HG03457 (cell line): ENCODE data around the gene MAP2K5.

Source experiments
- ATAC-seq: cut with Tn5 transposase; IDR thresholded peaks from one replicate; pipeline ENCODE4 v1.9.1; 2021; ENCODE audit warnings: moderate number of reproducible peaks; ENCODE audit not compliant: unreplicated experiment

The MAP2K5 gene

DNA sequence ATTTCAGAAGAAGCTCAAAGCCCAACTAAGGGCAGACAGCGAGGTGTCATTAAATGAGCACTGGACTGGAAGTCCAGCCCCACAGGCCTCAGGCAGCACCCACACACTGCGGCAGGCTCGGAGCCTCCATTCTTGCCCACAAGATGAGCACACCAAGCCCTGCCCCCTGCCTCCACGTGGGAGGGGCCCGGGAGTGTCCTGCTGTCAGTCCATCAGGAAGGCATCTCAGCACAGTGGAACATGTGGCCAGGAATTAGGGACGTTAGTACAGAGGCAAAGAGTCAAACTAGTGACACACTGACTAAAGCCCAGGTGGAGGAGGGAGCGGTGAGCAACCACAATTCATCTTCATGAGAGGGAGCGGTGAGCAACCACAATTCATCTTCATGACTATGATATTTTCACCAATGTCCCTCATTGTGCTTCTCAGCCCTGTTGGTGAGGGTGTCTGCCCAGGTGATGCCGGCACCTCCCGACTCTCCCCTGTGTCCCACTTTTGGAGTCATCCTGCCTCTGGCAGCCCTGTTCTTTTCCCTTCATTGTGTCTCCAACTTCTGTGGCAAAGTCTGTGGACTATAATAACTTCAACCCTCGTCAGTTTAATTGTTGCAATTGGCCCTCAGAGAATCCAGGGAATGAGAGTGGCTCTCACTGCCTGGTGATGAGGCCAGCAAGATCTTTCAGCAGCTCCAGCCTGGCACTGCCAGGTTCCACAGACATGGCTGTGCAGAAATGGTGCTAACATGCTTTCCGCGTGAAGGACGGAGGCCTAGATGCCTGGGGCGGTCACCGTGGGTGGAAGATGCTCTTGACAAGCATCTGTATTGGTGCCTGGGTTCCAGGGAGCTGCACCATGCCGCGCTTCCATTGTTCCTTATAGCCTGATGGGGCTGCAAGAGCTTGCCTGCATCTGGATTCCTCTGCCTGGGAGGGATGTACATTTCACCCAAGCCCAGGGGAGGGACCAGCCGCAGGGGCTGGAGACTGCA is 259.7 kb downstream of the MAP2K5 start:
- ATAC-seq = no peak

GRCh38 chr15:67803299-67803698 is 260.8 kb downstream of the MAP2K5 start:
- ATAC-seq = no peak

DNA sequence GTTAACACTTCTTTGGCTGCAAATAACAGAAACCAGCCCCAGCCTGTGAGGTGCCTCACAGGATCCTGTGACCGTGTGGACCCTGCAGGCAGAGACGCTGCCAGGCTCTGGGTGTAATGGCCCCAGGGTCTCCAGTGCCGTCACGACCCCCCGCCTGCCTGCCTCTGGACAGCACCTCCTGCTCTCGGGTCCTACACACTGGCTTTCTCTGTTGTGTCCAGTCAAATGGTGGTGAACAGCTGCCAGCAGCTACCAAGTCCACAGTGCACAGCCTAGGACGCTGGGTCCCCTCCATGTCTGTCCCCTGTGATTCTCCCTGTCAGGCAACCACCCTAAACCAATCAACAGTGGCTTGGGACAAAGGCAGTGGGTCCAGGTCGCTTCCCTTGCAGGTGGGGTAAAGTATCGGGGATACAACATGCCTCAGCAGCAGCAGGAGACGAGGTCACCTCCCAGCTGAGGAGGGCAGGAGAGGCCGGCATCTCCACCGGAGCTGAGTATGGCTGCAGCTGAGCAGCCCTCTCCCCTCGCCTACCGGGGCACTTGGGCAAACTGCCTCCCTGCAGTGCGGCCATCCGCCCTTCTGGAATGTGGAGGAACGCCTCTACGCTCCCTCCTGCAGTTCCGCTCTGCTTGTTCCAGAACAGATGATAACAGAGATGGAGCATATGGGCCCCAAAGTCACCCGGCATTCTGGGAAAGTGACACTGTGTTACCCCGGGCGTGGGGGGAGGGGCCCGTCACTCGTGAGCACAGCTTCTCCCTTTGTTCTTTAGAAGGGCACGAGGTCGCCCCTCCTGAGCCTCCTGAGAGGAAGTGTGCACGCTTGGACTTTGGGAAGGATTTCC is 261.7 kb downstream of the MAP2K5 start:
- no peak for ATAC-seq

GRCh38 chr15:67805008-67805665 is 262.6 kb downstream of the MAP2K5 start:
- ATAC-seq = no peak

GRCh38 chr15:67805666-67806516 is 263.4 kb downstream of the MAP2K5 start:
- no peak for ATAC-seq

GRCh38 chr15:67806536-67806935 is 264.0 kb downstream of the MAP2K5 start:
- ATAC-seq = no peak

GRCh38 chr15:67807141-67807540 is 264.6 kb downstream of the MAP2K5 start:
- no peak for ATAC-seq

DNA sequence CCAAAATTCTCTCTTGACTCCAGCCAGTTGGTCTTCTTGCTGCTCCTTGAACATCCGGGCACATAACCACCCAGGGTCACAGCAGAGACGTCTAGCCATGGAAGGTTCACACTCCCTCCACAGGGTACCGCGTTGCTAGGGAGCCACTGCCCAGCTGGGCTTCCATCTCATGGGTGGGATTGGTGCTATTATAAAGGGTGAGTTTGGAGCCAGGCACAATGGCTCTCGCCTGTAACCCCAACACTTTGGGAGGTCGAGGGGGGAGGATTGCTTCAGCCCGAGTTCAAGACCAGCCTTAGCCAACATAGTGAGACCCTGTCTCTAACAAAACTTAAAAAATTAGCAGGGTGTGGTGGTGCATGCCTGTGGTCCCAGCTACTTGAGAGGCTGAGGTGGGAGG is 265.3 kb downstream of the MAP2K5 start:
- no peak for ATAC-seq

DNA sequence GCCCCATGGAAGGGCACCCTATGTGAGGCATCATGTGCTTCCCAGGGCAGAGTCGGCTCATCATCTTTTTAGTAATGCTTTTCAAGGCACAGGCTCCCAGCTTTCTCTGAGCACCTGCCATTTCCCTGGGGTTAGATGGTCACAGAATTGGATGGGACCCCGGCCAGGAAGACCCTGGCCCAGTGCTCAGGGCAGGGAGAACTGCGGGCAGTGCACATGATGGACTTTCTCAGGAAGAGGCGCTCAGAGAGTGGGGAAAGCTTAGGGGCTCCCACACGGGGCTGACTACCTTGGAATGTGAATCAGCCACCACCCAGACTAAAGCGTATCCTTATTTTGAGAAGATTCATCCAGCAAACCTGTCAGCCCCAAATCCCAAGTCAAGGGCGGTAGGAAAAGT is 266.3 kb downstream of the MAP2K5 start:
- ATAC-seq = no peak

DNA sequence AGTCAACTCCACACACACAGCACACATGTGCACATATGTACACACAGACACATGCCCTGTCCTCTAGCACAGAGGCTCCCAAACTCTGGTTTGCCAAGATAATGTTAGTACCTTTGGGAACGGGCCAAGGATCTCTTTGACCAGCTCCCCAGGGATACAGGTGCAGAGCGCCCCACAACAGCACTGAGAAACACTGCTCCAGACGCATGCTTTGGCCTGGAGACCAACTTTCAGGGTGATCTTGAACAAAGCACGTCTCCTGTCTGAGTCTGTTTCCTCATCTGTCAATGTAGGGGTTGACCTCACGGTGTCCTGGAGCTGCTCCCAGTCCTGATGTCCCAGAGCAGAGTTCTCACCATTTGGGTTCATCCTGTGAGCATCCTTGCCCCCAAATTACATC is 266.9 kb downstream of the MAP2K5 start:
- no peak for ATAC-seq

GRCh38 chr15:67809866-67810265 is 267.4 kb downstream of the MAP2K5 start:
- no peak for ATAC-seq

- ATAC-seq = no peak
Observed at GRCh38 chr15:67812241-67812644, 269.7 kb downstream of the MAP2K5 start.

DNA sequence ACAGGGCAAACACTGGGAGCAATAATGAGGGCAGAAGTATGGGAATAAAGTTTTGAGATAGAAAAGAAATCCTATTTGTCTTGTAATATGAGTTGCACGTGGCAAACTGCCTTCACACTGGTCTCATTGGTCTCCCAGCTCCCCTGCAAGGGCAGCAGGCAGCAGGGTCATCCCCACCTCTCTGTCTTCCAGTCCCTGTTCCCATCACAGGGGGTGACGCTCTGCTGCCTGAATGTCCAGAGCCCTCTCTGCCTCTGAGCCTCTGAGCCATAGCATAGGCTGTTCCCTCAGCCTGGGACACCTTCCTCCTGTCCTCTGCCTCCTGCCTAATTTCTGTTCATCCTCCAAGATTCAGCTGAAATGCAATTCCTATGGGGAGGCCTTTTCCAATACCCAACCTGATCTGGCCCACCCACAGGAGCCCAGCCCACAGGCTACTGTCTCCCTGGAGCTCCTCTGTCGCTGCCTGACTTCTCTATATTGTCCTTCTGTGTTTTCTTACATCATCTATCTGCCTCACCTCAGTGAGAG is 270.7 kb downstream of the MAP2K5 start:
- ATAC-seq = no peak

DNA sequence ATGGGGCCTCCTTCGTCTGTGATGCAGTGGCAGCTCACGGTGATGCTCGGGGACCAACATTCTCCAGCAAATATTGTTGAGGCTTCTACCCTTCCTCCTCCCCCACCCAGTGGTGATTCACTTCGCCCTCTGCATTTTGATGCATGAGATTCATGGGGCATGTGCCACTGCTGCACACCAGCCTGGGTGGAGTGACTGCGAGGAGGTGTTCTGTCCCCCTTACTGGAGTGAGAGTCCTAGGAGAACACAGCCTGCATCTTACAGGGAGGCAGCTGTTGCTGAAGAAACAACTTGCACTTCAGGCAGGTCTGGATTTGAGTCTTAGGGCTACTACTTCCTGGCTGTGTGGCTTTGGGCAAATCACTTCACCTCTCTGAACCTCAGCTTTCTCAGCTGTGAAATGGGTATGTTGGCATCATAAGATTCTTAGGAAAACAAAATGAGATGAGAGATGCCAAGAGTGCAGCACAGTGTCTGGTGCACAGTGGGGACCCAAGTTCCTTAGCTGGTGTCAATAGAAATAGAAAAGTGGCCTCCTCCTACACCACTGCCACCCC is 272.6 kb downstream of the MAP2K5 start:
- no peak for ATAC-seq

DNA sequence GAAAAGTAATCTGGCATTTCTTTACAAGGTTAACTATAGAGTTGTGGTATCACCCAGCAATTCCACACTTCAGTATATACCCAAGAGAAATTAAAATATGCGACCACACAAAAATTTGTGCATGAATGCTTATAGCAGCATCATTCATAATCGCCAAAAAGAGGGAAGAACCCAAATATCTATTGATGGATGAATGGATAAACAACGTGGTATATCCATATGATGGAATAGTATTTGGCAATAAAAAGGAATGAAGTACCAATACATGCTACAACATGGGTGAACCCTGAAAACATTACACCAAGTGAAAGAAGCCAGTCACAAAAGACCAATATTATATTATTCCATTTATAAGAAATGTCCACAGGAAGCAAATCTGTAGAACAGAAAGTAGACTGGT is 274.2 kb downstream of the MAP2K5 start:
- ATAC-seq = no peak

- no peak for ATAC-seq
Observed at GRCh38 chr15:67818464-67818863, 276.0 kb downstream of the MAP2K5 start.

DNA sequence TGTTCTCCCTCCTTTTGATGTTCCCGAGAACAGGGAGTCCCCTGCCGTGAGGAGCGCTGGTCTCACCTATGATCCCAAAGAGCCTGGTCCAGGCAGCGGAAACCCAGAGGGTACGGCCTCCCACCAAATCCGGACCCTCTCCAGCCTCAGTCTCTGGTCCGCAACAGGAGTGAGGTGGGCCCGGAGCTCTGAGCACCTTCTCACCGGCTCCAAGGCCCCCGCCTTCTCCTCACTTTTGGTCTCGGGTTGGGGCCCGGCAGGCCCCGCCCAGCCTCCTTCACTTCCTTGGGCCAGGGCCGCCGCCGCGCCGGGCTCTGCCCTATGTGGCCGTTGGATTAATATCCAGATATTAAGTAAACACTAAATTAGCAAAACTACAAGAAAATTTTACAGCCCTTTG is 277.1 kb downstream of the MAP2K5 start:
- ATAC-seq = no peak

DNA sequence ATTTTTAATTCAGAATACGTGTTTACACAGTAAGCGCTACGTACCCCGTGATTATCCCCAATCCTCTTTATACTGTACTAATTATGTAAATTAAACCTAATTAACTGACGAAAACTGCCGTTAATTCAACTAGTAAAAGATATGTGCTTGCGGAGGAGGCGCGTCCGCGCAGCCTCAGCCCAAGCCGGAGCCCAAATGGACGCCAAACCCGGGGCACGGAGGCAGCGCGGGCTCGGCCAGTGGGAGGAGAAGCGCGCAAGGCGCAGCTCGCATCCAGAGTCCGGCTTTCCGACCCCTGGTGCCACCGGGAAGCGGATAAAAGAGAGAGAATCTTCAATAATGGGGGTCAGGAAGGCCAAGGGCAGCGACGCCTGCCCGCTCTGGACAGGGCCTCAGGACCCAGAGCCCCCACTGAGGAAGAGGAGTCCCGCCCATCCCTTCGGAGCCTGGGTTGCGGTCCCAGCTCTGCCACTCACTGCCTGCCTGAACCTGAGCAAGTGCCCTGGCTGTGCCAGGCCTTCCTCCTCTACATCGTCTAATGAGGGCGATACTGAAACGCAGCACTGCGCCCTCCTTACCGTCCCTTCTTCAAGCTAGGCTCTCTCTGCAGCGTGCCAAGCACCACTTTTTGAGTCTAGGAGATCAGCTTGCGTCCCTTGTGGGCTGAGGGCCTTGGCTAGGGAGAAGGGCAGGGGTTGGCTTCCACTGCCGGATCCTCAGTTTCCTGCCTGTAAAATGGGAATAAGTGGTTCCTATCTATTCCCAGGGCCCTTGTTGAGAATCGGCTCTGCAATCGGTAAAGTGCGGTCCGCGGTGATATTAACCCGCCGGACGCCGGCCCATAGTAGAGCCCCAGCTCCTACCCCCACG is 277.9 kb downstream of the MAP2K5 start:
- no peak for ATAC-seq
